ENCODE results near the gene GREM2. TPM values are rescaled to one million over a fixed set of nuclear protein-coding genes. Genes with fewer than 3 reads are reported as not detected.

The GREM2 gene
- total RNA-seq, 4 donors from 2014 or later: 0.22 TPM; not detected in 3

- no peak for TF ChIP-seq CTCF (IDR thresholded peaks at IDR 0.05; ENCODE audit: low read depth)
These were observed 13.5 kb downstream of the GREM2 start for GRCh38 chr1:240598216-240599001.

- TF ChIP-seq CTCF (IDR thresholded peaks at IDR 0.05; ENCODE audit: low read depth): no peak
These were observed 14.7 kb downstream of the GREM2 start for GRCh38 chr1:240597153-240597745.

GRCh38 chr1:240595476-240595875 is 16.5 kb downstream of the GREM2 start:
- no peak for TF ChIP-seq CTCF (IDR thresholded peaks at IDR 0.05; ENCODE audit: low read depth)

GRCh38 chr1:240591564-240591963 is 20.4 kb downstream of the GREM2 start:
- TF ChIP-seq CTCF (IDR thresholded peaks at IDR 0.05; ENCODE audit: low read depth): no peak

GRCh38 chr1:240591078-240591477 is 20.9 kb downstream of the GREM2 start:
- no peak for TF ChIP-seq CTCF (IDR thresholded peaks at IDR 0.05; ENCODE audit: low read depth)

- TF ChIP-seq CTCF (IDR thresholded peaks at IDR 0.05; ENCODE audit: low read depth): no peak
These were observed 22.3 kb downstream of the GREM2 start for GRCh38 chr1:240589585-240590110.

- no peak for TF ChIP-seq CTCF (IDR thresholded peaks at IDR 0.05; ENCODE audit: low read depth)
These were observed 25.9 kb downstream of the GREM2 start for GRCh38 chr1:240586006-240586405.

Measured in subcutaneous adipose tissue (tissue), 4 donors.